GM20431 (cell line): ENCODE measurements around the gene PCDH9.
"Not testable (repeated sequence)": the region's sequence is repeated elsewhere in the genome, so short reads cannot be mapped to it uniquely, and the experiment has no call there.

ENCODE experiments used
- in situ Hi-C: fragments of 300-500 bp; cut with MseI, MboI; formaldehyde crosslinking; loops from one replicate; pipeline ENCODE4 v1.15.0; 2020; ENCODE audit warnings: low sequenced_read_pairs; ENCODE audit not compliant: unreplicated experiment

PCDH9 gene

GRCh38 chr13:66296328-66296727, 933.8 kb downstream of the PCDH9 start:
- in situ Hi-C loops = no loop called here

GRCh38 chr13:66286806-66287205, 943.3 kb downstream of the PCDH9 start:
- in situ Hi-C loops = not testable (repeated sequence)

- in situ Hi-C loops = no loop called here
These were observed 954.7 kb downstream of the PCDH9 start for GRCh38 chr13:66275416-66275815.

- in situ Hi-C loops = no loop called here
These were observed 957.1 kb downstream of the PCDH9 start for GRCh38 chr13:66273011-66273410.

GRCh38 chr13:66266761-66267160, 963.4 kb downstream of the PCDH9 start:
- in situ Hi-C loops = no loop called here

- in situ Hi-C loops = no loop called here
These were observed 963.8 kb downstream of the PCDH9 start for GRCh38 chr13:66266348-66266747.

GRCh38 chr13:66265371-66265770, 964.8 kb downstream of the PCDH9 start:
- in situ Hi-C loops = no loop called here

GRCh38 chr13:66264971-66265370, 965.2 kb downstream of the PCDH9 start:
- in situ Hi-C loops = no loop called here

GRCh38 chr13:66262330-66262729, 967.8 kb downstream of the PCDH9 start:
- in situ Hi-C loops = no loop called here

- in situ Hi-C loops = not testable (repeated sequence)
These were observed 970.7 kb downstream of the PCDH9 start for GRCh38 chr13:66259426-66259825.
